ENCODE results near the gene GPAT2. TPM values are rescaled to one million over a fixed set of nuclear protein-coding genes. Genes with fewer than 3 reads are reported as not detected.
"Not testable (repeated sequence)": the region's sequence is repeated elsewhere in the genome, so short reads cannot be mapped to it uniquely, and the experiment has no call there.

GPAT2 gene, protein sequence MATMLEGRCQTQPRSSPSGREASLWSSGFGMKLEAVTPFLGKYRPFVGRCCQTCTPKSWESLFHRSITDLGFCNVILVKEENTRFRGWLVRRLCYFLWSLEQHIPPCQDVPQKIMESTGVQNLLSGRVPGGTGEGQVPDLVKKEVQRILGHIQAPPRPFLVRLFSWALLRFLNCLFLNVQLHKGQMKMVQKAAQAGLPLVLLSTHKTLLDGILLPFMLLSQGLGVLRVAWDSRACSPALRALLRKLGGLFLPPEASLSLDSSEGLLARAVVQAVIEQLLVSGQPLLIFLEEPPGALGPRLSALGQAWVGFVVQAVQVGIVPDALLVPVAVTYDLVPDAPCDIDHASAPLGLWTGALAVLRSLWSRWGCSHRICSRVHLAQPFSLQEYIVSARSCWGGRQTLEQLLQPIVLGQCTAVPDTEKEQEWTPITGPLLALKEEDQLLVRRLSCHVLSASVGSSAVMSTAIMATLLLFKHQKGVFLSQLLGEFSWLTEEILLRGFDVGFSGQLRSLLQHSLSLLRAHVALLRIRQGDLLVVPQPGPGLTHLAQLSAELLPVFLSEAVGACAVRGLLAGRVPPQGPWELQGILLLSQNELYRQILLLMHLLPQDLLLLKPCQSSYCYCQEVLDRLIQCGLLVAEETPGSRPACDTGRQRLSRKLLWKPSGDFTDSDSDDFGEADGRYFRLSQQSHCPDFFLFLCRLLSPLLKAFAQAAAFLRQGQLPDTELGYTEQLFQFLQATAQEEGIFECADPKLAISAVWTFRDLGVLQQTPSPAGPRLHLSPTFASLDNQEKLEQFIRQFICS
- polyA plus RNA-seq (2013, experiment 1 of 2; ENCODE audit: insufficient read length): 1.0 TPM
- polyA plus RNA-seq (2013, experiment 2 of 2; ENCODE audit: insufficient read length): 1.1 TPM

- DNase-seq: not testable (repeated sequence)
Observed at GRCh38 chr2:96034792-96035191, at the start of gene GPAT2. Gene GPAT2 (minus strand): TSS chr2:96034916. CDS start chr2:96032359, 2,557 bp downstream.

DNA sequence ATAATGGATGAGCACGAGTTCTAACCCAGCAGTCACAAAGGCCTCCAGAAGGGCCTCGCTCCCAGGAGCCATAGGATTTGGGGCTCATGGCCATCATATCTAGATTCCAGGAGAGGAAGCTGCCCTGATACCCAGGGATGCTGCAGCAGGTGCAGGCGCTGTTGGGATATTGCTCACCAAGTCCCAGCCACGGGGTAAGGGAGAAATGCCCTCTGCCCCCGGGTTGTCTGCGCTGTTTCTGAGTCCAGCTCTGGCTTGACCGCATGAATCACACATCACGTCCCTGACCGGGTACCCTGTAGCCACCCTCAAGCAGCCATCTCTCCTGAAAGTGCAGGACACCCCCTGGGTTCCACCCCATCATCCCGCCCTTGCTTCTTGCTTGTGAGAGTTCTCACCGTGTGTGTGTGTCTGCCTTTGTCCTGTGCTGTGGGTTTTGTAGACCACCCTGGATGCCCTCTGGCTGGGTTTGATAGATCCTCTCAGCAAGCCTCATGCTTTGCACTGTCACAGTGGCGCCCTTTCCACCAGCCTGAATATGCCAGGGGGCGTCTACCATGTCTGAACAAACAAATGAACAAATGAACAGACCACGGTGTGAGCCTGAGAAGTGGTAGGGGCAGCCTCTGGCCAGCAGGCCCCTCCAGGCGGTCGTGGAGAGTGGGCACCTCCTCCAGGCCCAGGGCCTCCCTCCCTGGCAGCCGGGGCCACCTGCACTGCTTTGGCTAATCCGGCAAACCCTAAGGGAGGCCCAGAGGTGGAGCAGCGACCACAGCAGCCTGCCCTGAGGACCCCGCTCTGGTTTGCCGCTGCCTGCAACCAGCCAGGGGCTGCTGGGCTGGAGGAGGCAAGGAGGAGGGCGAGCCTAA, 49.5 kb upstream of the GPAT2 start:
- no peak for DNase-seq

DNA sequence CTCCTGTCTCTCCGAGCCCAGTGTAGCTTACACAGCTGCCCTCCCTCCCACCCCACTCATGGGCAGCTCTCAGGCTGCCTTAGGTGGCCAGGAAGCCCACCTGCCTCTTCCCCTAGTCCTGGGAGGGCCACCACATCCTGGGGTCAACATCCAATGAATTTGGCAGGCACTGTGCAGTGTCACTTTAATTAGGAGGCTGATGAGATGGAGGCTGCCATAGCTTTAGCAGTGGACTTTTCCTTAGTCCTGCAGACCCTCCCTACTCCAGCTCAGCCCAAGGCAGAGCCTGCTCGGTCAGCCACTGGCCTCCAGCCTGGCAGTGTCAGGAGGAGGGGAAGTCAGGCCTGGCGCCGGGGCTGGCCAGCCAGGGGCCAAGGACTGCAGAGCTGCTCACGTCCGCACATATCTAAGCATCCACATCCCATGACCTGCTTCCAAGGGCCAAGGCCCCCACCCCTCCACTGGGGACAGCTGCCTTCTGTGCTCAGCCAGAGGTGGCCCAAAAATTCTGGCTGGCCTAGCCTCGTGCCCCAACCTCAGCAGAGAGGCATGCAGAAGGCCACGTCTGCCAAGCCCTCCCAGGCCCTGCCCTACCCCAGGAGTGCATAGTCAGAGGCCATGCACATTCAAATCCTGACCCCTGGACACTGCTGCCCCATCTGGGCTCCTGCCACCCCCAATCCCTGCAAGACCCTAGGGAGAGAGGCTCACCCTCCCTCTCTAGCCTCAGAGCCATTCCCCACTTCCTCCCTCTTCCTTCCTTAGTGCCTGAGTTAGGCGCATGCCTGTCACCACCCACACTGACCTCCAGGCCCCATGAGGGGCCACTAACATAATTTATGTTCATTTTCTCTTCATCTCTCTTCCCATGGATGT, 48.6 kb upstream of the GPAT2 start:
- no peak for DNase-seq

- no peak for DNase-seq
Observed at GRCh38 chr2:96082211-96083063, 47.7 kb upstream of the GPAT2 start.

GRCh38 chr2:96081042-96081441, 46.3 kb upstream of the GPAT2 start:
- DNase-seq: no peak

- no peak for DNase-seq
Observed at GRCh38 chr2:96075199-96075771, 40.6 kb upstream of the GPAT2 start.

GRCh38 chr2:96074156-96074555, 39.4 kb upstream of the GPAT2 start:
- no peak for DNase-seq

- no peak for DNase-seq
Observed at GRCh38 chr2:96073170-96073775, 38.6 kb upstream of the GPAT2 start.

DNA sequence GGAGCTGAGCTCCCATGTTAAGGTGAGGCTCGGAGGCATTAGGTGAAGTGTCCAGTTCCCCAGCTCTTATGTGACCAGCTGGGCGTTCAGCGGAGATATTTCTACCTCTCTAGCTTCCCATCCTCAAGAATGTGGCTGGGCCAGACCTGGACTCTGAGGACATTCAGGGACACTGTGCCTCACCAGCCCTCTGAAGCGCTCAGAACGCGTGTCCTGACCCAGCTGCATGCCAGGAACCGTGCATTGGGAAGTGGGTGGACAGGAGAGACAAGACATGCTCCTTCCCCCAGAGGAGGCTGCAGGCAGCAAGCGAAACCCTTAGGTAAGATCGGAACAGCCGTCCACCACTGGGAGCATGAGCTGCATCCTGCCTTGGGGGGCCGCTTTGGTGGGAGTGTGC, 38.0 kb upstream of the GPAT2 start:
- DNase-seq: no peak

- not testable (repeated sequence) for DNase-seq
Observed at GRCh38 chr2:96071977-96072491, 37.3 kb upstream of the GPAT2 start.

- not testable (repeated sequence) for DNase-seq
Observed at GRCh38 chr2:96071087-96071976, 36.6 kb upstream of the GPAT2 start.

DNA sequence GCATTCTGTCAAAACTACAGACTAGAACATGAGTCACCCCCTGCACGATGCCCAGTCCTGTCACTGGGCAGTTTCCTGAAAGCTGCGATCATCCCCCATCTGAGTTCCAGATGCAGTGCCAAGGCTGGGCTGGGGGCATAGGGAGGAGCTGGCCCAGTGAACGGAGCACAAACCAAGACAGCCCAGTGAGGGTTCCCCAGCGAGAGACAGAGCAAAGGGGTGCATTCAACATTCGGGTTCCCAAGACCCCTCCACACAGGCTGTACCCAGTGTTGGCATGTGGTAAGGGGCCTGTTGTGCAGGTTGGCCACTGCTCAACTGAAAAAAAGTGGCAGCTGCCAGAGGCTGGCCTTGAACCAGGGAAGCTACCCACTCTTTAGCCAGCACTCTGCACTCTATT, 35.6 kb upstream of the GPAT2 start:
- not testable (repeated sequence) for DNase-seq

DNA sequence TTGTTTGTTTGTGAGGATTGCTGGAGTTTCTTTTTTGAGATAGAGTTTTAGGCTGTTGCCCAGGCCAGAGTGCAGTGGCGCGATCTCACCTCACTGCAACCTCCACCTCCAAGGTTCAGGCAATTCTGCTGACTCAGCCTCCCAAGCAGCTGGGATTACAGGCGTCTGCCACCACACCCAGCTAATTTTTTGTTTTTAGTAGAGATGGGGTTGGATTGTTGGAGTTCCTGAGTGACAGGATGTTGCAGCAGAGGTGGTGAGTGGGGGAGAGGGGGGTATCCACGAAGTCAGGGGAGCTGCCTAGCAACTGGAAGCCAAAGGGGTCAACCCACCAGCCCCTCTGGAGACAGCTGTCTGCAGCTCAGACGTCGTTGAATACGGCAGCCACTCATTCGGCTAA, 35.2 kb upstream of the GPAT2 start:
- DNase-seq: not testable (repeated sequence)

DNA sequence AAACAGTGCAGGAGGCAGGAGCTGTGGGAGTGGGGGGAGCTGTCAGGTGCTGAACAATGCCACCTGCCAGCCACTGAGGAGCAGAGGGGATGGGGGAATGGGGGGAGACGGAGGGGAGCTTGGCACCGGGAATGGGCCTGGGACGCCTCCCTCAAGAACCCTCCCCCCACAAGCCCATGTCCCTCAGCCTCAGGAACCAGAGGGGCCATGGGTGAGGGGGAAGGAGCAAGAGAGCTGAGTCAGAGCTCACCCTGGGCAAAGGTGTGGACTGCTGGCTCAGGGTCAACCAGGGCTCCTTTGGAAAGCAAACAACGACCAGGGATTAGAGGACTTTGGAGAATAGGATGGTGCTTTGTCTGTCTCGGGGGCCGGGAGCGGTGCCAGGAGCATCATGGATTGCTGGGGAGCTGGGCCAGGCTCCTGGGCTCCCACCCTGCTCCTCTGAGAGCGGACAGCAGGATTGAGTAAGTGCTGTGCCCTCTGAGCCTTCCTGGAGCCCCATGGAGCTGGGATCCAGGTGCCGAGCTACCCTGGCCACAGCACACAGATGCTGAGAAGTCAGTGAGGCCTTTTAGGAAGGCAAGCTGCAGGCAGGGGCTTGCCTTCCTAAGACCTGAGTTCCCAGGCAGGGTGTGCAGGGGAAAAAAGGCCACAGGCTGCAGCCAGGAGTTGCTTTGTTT, 33.3 kb upstream of the GPAT2 start:
- not testable (repeated sequence) for DNase-seq

DNA sequence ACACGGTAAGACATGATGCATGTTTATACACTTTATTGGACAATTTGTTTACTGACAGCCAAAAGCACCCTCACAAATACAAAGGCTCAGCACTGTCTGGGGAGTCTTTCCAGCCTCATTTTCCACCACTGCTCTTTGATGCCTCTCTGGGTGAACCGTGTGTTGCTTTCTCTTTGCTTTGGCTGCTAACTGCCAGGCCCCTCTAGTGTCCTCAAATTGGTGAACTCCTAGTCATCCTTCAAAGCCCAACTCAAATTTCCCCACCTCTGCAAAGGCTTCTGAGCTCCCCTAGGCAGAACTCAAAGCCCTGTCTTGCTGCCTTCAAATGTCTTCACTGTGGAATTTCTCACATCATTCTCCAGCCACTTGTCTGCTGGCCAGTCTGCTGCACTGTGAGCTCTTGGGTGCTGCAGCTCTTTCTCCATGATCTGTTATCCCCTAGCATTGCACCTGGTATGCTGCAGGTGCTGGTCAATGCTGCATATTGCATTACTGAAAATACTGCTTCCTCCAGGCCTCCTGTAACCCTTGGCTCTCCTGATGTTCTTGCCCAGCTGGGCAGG, 32.5 kb upstream of the GPAT2 start:
- not testable (repeated sequence) for DNase-seq

- DNase-seq: not testable (repeated sequence)
Observed at GRCh38 chr2:96066511-96066910, 31.8 kb upstream of the GPAT2 start.

DNA sequence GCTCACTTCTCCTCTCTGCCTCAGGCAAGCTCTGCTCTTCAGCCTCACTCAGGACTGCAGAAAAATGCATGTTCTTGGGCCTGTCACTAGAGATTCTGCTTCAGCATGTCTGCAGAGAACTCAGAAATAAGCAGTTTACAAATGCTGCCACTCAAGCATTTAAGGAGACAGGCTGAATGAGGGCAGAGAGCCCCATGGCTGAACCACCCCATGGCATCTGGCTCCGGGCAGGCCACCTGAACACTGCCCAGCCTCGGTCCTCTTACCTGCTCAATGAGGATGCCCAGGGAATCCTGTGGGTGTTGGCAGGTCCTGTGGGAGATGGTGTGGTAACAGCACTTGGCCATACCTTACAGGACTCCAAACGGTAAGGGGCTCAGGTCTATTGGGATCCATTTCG, 31.2 kb upstream of the GPAT2 start:
- DNase-seq: not testable (repeated sequence)
